ENCODE results near the gene CTSL.

DNA sequence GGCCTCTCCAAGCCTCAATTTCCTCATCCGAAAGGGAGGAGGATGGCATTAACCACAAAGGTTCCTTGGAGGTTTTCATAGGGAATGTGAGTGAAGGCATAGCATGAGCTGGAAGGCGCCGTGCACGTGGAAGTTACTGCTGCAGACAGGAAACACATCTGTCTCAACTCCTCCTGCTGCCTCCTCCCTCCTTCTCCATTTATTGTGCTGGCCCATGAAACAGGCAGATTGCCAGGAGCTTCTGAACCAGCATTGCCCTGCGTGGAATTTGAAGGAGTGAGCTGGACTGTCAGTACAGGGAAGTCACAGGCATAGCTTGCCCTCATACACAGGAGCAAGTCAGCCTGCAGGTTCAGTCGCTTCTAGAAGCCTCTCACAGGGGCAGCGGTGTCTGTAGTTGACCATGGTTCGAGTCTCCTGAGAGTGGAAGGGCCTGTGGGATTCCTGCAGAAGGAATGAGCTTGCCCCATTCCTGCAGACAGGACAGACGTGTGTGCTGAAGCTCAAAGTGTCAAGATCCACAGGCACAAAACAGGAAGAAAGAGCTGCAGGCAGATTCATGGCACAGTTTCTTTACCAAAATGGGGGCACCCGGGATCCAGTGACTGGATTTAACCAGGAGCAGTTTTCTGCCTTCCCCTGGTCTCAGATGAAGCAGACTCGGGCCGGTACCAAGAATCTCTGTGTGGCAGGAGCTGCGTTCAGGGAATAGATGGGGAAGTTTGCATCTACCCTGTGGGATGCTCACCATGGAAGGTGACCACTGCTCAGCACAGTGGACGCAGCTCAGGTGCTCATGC lies 48.7 kb upstream of the CTSL start:
- TF ChIP-seq EZH2 (IDR thresholded peaks at IDR 0.05; ENCODE audit: borderline replicate concordance, low read length), result no peak
- TF ChIP-seq, protein P1, sequence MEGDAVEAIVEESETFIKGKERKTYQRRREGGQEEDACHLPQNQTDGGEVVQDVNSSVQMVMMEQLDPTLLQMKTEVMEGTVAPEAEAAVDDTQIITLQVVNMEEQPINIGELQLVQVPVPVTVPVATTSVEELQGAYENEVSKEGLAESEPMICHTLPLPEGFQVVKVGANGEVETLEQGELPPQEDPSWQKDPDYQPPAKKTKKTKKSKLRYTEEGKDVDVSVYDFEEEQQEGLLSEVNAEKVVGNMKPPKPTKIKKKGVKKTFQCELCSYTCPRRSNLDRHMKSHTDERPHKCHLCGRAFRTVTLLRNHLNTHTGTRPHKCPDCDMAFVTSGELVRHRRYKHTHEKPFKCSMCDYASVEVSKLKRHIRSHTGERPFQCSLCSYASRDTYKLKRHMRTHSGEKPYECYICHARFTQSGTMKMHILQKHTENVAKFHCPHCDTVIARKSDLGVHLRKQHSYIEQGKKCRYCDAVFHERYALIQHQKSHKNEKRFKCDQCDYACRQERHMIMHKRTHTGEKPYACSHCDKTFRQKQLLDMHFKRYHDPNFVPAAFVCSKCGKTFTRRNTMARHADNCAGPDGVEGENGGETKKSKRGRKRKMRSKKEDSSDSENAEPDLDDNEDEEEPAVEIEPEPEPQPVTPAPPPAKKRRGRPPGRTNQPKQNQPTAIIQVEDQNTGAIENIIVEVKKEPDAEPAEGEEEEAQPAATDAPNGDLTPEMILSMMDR (IDR thresholded peaks at IDR 0.05; ENCODE audit: low read length), result no peak

Measured in OCI-LY1 (cell line).